AG09319 (cell line): ENCODE data around the gene SLC44A3.

Experiments used
- DNase-seq: peaks from one replicate; pipeline ENCODE4 v3.0.0-alpha.2; 2010; ENCODE audit warnings: low read depth; ENCODE audit errors: extremely low read depth
- CTCF ChIP-seq: IDR thresholded peaks from 2 replicates; pipeline ENCODE4 v1.5.1; 2011; ENCODE audit warnings: low read depth, mild to moderate bottlenecking, inconsistent platforms, low read length, moderate library complexity

SLC44A3 gene

GRCh38 chr1:94926915-94927404, 106.8 kb downstream of the SLC44A3 start, which contains the start of gene CNN3:
Gene CNN3 (minus strand): TSS chr1:94927110. CDS start chr1:94926894, 216 bp downstream.
- peak; percentile 79 for DNase-seq
- TF ChIP-seq CTCF, result no peak

GRCh38 chr1:94927405-94928175, 107.4 kb downstream of the SLC44A3 start:
- TF ChIP-seq CTCF, result no peak
- DNase-seq, result no peak

DNA sequence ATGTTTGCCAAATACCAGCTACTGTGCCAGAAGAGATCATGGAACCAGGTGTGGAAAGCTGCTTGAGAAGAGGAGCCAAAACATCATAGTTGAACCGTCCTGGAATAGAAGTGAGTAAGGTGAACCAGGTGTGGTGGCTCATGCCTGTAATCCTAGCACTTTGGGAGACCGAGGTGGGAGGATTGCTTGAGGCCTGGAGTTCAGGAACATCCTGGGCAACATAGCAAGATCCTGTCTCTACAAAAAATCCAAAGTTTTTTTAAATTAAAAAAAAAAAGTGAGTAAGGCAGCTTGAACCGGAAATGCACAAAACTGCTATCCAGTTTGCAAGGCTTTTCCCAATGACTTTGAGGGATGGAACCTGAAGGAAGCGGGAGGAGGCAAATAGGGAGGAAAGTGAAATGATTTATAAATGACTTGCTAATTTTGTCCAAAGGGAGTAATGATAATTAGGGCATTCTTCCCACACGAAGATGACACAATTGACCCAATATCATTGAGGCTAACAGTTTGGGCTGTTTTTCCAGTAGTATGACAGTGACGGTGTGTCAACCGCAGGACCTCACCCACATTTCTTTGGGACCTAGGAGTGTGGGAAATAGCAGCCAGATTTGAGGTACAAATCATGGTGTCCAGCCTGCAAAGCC, 108.3 kb downstream of the SLC44A3 start:
- TF ChIP-seq CTCF, result no peak
- DNase-seq, result no peak

DNA sequence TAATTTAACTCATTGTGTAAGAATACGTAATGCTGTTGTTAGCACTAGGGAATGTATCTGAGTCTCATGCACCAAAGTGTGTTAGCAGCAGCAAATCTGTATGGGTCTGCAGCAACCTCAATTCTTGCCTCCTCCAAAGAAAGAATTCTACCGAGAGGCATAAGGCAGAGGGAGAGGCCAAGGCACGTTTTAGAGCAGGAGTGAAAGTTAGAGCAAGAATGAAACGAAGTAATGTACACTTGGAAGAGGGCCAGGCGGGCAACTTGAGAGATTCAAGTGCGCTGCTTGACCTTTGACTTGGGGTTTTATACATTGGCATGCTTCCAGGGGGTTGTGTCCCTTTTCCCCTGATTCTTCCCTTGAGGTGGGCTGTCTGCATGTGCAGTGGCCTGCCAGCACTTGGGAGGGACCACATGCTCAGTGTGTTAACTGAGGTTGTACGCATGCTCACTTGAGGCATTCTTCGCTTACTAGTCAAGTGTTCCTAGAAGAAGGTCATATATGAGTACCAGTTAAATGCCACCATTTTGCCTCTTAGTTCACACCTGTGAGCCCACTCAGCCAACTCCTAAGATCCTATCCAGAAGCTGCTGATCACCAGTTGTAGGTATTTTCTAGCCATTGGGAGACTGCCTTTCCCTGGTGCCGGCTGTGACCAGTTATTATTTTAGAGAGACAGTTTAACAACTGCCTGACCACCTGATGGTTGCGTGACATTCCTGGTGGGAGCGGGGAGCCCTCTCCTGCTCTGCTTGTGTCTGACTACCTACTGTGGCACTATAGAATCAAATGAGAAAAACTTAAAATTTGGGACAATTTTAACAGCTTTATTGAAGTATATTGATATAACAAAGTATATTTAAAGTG, 109.4 kb downstream of the SLC44A3 start:
- DNase-seq, result no peak
- no peak for TF ChIP-seq CTCF

DNA sequence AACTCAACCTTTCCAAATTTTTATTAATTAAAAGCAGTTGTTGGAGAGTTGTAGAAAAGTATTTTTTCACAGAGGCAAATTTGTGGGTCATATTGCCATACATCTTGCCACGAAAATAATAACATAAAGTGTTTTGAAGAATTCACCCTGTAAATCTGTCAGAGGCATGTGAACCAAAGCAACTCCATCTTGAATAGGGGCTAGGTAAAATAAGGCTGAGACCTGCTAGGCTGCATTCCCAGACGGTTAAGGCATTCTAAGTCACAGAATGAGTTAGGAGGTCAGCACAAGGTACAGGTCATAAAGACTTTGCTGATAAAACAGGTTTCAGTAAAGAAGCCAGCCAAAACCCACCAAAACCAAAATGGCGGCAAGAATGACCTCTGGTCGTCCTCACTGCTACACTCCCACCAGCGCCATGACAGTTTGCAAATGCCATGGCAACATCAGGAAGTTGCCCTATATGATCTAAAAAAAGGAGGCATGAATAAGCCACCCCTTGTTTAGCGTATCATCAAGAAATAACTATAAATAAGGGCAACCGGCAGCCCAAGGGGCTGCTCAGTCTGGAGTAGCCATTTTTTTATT, 111.2 kb downstream of the SLC44A3 start:
- no peak for TF ChIP-seq CTCF
- no peak for DNase-seq

DNA sequence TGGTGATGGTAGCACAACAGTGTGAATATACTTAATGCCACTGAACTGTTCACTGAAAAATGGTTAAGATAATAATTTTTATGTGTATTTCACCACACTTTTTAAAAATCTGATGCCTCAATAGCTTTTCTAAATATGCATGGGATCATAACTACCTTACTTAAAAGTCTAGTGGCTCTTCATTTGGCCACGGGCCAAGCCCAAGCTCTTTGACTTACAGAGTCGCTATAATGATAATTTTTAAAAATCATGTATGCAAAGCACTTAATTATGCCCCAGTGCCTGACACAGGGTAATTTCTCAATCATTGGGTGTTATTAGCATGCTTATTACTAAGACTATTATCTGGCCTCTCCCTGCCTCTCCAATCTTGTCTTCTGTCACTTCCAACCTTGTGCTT, 114.4 kb downstream of the SLC44A3 start:
- DNase-seq, result no peak
- TF ChIP-seq CTCF, result no peak
